HG03354 (cell line): Measurements from ENCODE around the gene WDR43.
"Not testable (repeated sequence)": the region's sequence is repeated elsewhere in the genome, so short reads cannot be mapped to it uniquely, and the experiment has no call there.

Source experiments
- ATAC-seq: cut with Tn5 transposase; IDR thresholded peaks from one replicate; pipeline ENCODE4 v1.9.1; 2021; ENCODE audit warnings: mild to moderate bottlenecking; ENCODE audit not compliant: unreplicated experiment, poor library complexity, severe bottlenecking

WDR43 gene

GRCh38 chr2:28956890-28957289, 62.4 kb downstream of the WDR43 start:
- ATAC-seq = no peak

GRCh38 chr2:28958689-28959088, 64.2 kb downstream of the WDR43 start:
- ATAC-seq = no peak

- no peak for ATAC-seq
Observed at GRCh38 chr2:28960401-28960800, 65.9 kb downstream of the WDR43 start.

GRCh38 chr2:28962505-28962904, 68.0 kb downstream of the WDR43 start:
- no peak for ATAC-seq

GRCh38 chr2:28970464-28971160, 76.1 kb downstream of the WDR43 start:
- ATAC-seq = no peak

GRCh38 chr2:28972778-28973335, 78.4 kb downstream of the WDR43 start:
- ATAC-seq = no peak

- no peak for ATAC-seq
Observed at GRCh38 chr2:28974252-28974651, 79.8 kb downstream of the WDR43 start.

GRCh38 chr2:28975671-28976070, 81.2 kb downstream of the WDR43 start:
- ATAC-seq = no peak

- ATAC-seq = no peak
Observed at GRCh38 chr2:28976584-28976983, 82.1 kb downstream of the WDR43 start.

GRCh38 chr2:28977176-28977875, 82.9 kb downstream of the WDR43 start:
- ATAC-seq = no peak

GRCh38 chr2:28978001-28978400, 83.5 kb downstream of the WDR43 start:
- not testable (repeated sequence) for ATAC-seq

GRCh38 chr2:28978606-28979005, 84.1 kb downstream of the WDR43 start:
- no peak for ATAC-seq

- no peak for ATAC-seq
Observed at GRCh38 chr2:28979041-28979440, 84.6 kb downstream of the WDR43 start.

- no peak for ATAC-seq
Observed at GRCh38 chr2:28979576-28980366, 85.3 kb downstream of the WDR43 start.

GRCh38 chr2:28980368-28981015, 86.0 kb downstream of the WDR43 start:
- no peak for ATAC-seq

GRCh38 chr2:28981016-28981441, 86.6 kb downstream of the WDR43 start, which contains the start of gene TOGARAM2:
Gene TOGARAM2, plus strand, starts transcription at chr2:28981298. Its CDS starts 13,537 bp downstream, at chr2:28994835.
- no peak for ATAC-seq

- ATAC-seq = no peak
Observed at GRCh38 chr2:28981620-28982376, 87.3 kb downstream of the WDR43 start.

GRCh38 chr2:28982381-28982950, 88.0 kb downstream of the WDR43 start:
- ATAC-seq = no peak

GRCh38 chr2:28986429-28986828, 92.0 kb downstream of the WDR43 start:
- ATAC-seq = no peak
